Lower lobe of right lung (tissue), 2 donors: Measurements from ENCODE around the gene PMS1. TPM values are rescaled to one million over a fixed set of nuclear protein-coding genes. Genes with fewer than 3 reads are reported as not detected.

ENCODE experiments used
- ATAC-seq, 2 donors: fragments of 200-7000 bp; cut with Tn5 transposase; one replicate each; pipeline ENCODE4 v1.9.1; 2020 to 2022; ENCODE audit warnings: mild to moderate bottlenecking in 2 of 2, moderate library complexity in 2 of 2
- DNase-seq: peaks from one replicate; pipeline ENCODE4 v3.0.0-alpha.2; 2020
- H3K27ac ChIP-seq: fragments of 200-600 bp; one replicate; pipeline ENCODE4 v1.8.0; 2022
- H3K27me3 ChIP-seq: fragments of 200-600 bp; one replicate; pipeline ENCODE4 v1.8.0; 2022; ENCODE audit warnings: low read depth
- H3K36me3 ChIP-seq: fragments of 200-600 bp; one replicate; pipeline ENCODE4 v1.8.0; 2022; ENCODE audit warnings: mild to moderate bottlenecking
- H3K4me1 ChIP-seq: fragments of 200-600 bp; one replicate; pipeline ENCODE4 v1.8.0; 2022
- H3K4me3 ChIP-seq: fragments of 200-600 bp; one replicate; pipeline ENCODE4 v1.8.0; 2022; ENCODE audit warnings: mild to moderate bottlenecking
- H3K9me3 ChIP-seq: fragments of 200-600 bp; one replicate; pipeline ENCODE4 v1.8.0; 2022
- intact Hi-C: fragments of 100-400 bp; cut with DNase I; formaldehyde crosslinking; loops from one replicate; pipeline ENCODE4 v1.11.0; 2022
- total RNA-seq: library from RNA; stranded (reverse); fragmentation: NEBNext Ultra II Directional; extraction: Animal tissue kit (Norgen Biotek cat#: 25700); gene quantifications from one replicate; pipeline ENCODE4 v1.2.1, GENCODE V29; 2021
- TF ChIP-seq, protein P1 (sequence below): fragments of 200-600 bp; IDR thresholded peaks from one replicate; pipeline ENCODE4 v1.8.0; 2022; ENCODE audit warnings: antibody characterized with exemption, mild to moderate bottlenecking
- donor health status: DM: no; HTN: yes; CAD: no; lungs with severe emphysema.

Gene PMS1
- total RNA-seq, 1 donor from 2014 or later: 21.7 TPM

- peak within 1 kb of the TSS; percentile 95 for H3K4me3 ChIP-seq
- H3K27me3 ChIP-seq: no peaks in the 10 kb centered on the region
- DNase-seq (peak; percentile 95), ATAC-seq (peak; percentile 97 to 99)
- H3K27ac ChIP-seq: peak within 1 kb of the TSS; percentile 90
- H3K4me1 ChIP-seq: peaks cover 14% of the 10 kb centered on the region
- intact Hi-C loops: no loop called here
- H3K9me3 ChIP-seq: no peaks in the 10 kb centered on the region
- peaks cover 7% of the 10 kb centered on the region for H3K36me3 ChIP-seq
- TF ChIP-seq, protein P1, sequence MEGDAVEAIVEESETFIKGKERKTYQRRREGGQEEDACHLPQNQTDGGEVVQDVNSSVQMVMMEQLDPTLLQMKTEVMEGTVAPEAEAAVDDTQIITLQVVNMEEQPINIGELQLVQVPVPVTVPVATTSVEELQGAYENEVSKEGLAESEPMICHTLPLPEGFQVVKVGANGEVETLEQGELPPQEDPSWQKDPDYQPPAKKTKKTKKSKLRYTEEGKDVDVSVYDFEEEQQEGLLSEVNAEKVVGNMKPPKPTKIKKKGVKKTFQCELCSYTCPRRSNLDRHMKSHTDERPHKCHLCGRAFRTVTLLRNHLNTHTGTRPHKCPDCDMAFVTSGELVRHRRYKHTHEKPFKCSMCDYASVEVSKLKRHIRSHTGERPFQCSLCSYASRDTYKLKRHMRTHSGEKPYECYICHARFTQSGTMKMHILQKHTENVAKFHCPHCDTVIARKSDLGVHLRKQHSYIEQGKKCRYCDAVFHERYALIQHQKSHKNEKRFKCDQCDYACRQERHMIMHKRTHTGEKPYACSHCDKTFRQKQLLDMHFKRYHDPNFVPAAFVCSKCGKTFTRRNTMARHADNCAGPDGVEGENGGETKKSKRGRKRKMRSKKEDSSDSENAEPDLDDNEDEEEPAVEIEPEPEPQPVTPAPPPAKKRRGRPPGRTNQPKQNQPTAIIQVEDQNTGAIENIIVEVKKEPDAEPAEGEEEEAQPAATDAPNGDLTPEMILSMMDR: peak; percentile 36
Measured at GRCh38 chr2:189762551-189763298, 21.5 kb upstream of the PMS1 start, which contains the start of gene OSGEPL1. Gene OSGEPL1, minus strand, starts transcription at chr2:189762792. Its CDS starts 1,152 bp downstream, at chr2:189761640.

GRCh38 chr2:189763908-189764661 is 20.2 kb upstream of the PMS1 start:
- Histone ChIP-seq H3K4me3 (no peak overlapping the region), H3K27ac (no peak overlapping the region)
- intact Hi-C loops: no loop called here

GRCh38 chr2:189770590-189771322 is 13.5 kb upstream of the PMS1 start:
- peaks cover 73% of the 10 kb centered on the region for H3K36me3 ChIP-seq

More at GRCh38 chr2:189763908-189764661, 20.2 kb upstream of the PMS1 start:
- TF ChIP-seq, protein P1: no peak
- H3K36me3 ChIP-seq: peaks cover 13% of the 10 kb centered on the region
- H3K9me3 ChIP-seq: no peaks in the 10 kb centered on the region
- DNase-seq: no peak
- peaks cover 14% of the 10 kb centered on the region for H3K4me1 ChIP-seq
- no peaks in the 10 kb centered on the region for H3K27me3 ChIP-seq
- ATAC-seq: no peak

DNA sequence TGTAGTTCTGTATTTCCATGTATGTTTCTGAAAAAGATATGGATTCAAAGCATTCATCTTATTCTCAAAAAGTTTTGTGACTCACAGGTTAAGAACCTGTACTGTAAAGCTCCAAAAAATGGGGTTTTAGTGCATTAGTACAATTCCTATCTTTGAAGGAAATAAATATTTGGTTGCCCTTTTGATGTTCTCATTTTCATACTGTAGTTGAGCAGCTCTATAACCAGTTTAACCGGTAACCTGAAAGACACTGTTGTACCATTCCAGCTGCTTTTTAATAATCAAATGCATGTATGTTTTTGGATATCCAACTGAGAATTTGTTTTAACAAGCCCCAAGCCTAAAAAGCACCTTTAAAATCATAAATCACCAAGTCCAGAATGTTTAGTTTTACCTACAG is 12.0 kb upstream of the PMS1 start:
- peaks cover 81% of the 10 kb centered on the region for H3K36me3 ChIP-seq
- ATAC-seq (no peak), DNase-seq (no peak)
- H3K9me3 ChIP-seq: no peaks in the 10 kb centered on the region
- H3K27me3 ChIP-seq: no peaks in the 10 kb centered on the region
- H3K4me3 ChIP-seq: no peak overlapping the region
- TF ChIP-seq, protein P1: no peak
- intact Hi-C loops: no loop called here
- H3K4me1 ChIP-seq: no peaks in the 10 kb centered on the region
- H3K27ac ChIP-seq: no peak overlapping the region

More at GRCh38 chr2:189770590-189771322, 13.5 kb upstream of the PMS1 start:
- ATAC-seq (peak in 1 of 2 donors; percentile 35), DNase-seq (no peak)
- H3K27me3 ChIP-seq: no peaks in the 10 kb centered on the region
- TF ChIP-seq, protein P1: no peak
- no peak overlapping the region for H3K4me3 ChIP-seq
- H3K9me3 ChIP-seq: no peaks in the 10 kb centered on the region
- H3K4me1 ChIP-seq: no peaks in the 10 kb centered on the region
- no peak overlapping the region for H3K27ac ChIP-seq
- intact Hi-C loops: no loop called here

- peaks cover 51% of the 10 kb centered on the region for H3K36me3 ChIP-seq
Measured at GRCh38 chr2:189782221-189782671, 2.0 kb upstream of the PMS1 start.

More at GRCh38 chr2:189782221-189782671, 2.0 kb upstream of the PMS1 start:
- peak overlapping the region; percentile 97 for H3K27ac ChIP-seq
- DNase-seq (no peak), ATAC-seq (no peak)
- TF ChIP-seq, protein P1: no peak
- peaks cover 29% of the 10 kb centered on the region for H3K4me1 ChIP-seq
- H3K27me3 ChIP-seq: no peaks in the 10 kb centered on the region
- H3K9me3 ChIP-seq: no peaks in the 10 kb centered on the region
- no peak overlapping the region for H3K4me3 ChIP-seq
- intact Hi-C loops: no loop called here
